GM12878 (cell line): Measurements from ENCODE around the gene RAMACL.

Experiments used
- CEBPB ChIP-seq, 2 experiments: fragments of 150-350 bp in 1 of 2; IDR thresholded peaks; 2 replicates each; pipeline ENCODE4 v1.6.1; 2012 to 2014; ENCODE audit warnings: low read depth in 2 of 2, low read length in 2 of 2, borderline replicate concordance in 1 of 2, inconsistent platforms in 1 of 2
- CTCF ChIP-seq, 3 experiments: IDR thresholded peaks in 2 of 3; conservative IDR thresholded peaks in 1 of 3; 2 replicates each; pipeline ENCODE4 v1.5.1; 2011; ENCODE audit warnings: low read depth in 3 of 3, low read length in 3 of 3, mild to moderate bottlenecking in 3 of 3, control low read depth in 2 of 3, moderate library complexity in 2 of 3, inconsistent platforms in 1 of 3, mixed read lengths in 1 of 3; ENCODE audit not compliant: control insufficient read depth in 2 of 3, insufficient read depth in 1 of 3; ENCODE audit errors: extremely low read depth in 1 of 3

GRCh38 chr6:166567813-166568212 lies 18.7 kb downstream of the RAMACL start:
- TF ChIP-seq CEBPB (IDR thresholded peaks at IDR 0.05; ENCODE audit: borderline replicate concordance in 1 of 2, low read depth in 2 of 2, low read length in 2 of 2), result no peak
- TF ChIP-seq CTCF (IDR thresholded peaks at IDR 0.05 in 2 of 3, conservative IDR thresholded peaks at IDR 0.05 in 1 of 3; ENCODE audit: control insufficient read depth in 2 of 3, extremely low read depth in 1 of 3, insufficient read depth in 1 of 3, low read depth in 3 of 3, low read length in 3 of 3), result no peak
